ENCODE data around the gene WBP1L. TPM values are rescaled to one million over a fixed set of nuclear protein-coding genes. Genes with fewer than 3 reads are reported as not detected.

The WBP1L gene
- total and polyA plus RNA-seq, 8 donors = 15.1 to 140 (median 30.5) TPM

DNA sequence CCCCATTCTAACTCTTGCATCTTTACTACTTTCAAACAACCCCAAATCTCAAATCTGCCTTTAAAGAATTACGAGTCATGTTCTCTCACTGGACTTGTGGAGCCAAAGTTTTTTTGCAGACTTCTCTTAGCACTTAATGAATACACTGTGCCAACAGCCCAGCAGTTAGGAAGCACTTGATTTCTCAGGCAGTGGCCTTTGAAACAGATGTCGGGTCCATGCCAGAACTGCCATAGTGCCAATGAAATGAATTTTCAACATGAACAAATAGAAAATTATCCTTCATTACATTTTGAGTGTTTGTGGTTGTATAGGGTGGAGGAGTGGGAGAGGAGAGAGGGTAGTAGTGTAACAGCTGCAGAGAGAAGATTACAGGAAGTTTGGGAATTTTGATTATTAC, 116.2 kb downstream of the WBP1L start:
- no peak for TF ChIP-seq CTCF (IDR thresholded peaks at IDR 0.05)
- TF ChIP-seq POLR2AphosphoS5 (IDR thresholded peaks at IDR 0.05) = no peak
- no peak for TF ChIP-seq EP300 (IDR thresholded peaks at IDR 0.05)
- no peak for TF ChIP-seq POLR2A (IDR thresholded peaks at IDR 0.05)
- H3K9me3 ChIP-seq = no peaks in the 10 kb centered on the region
- H3K27me3 ChIP-seq = no peaks in the 10 kb centered on the region
- H3K4me3 ChIP-seq = no peak overlapping the region
- H3K36me3 ChIP-seq = peaks cover 12 to 53% (median 44%) of the 10 kb centered on the region in 4 donors
- H3K27ac ChIP-seq = no peak overlapping the region
- intact Hi-C loops (cut with DNase I; ENCODE audit: low total_unique reads) = no loop called here
- peaks cover 12 to 21% (median 17%) of the 10 kb centered on the region in 4 donors for H3K4me1 ChIP-seq
- WGBS, 5 donors = 83 to 91% (median 89%) methylated on average over 2 of the region's 2 CpGs
- DNase-seq = no peak

DNA sequence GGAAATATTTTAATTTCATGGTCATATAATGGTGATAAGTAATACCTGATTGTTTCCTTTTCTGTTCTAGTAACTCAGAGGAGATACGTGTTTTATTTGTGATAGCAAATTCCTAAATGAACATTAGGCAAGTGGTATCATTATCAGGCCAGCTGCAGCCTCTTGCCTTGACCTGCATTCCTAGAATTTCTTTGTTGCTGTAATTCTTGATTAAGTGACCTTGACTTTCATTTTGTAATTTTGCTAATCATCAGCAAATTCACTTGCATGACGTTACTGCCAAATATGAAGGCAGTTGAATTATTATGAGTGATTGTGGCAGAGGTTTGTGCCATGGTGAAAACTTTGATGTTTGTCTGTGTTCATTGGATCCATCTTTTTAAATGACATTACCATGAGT, 119.9 kb downstream of the WBP1L start:
- H3K4me3 ChIP-seq = no peak overlapping the region
- no peaks in the 10 kb centered on the region for H3K27me3 ChIP-seq
- H3K4me1 ChIP-seq = peaks cover 0 to 1% (median under 1%) of the 10 kb centered on the region in 4 donors
- WGBS, 5 donors = 48 to 68% (median 61%) methylated on average over 2 of the region's 2 CpGs
- no peak for DNase-seq
- no peak overlapping the region for H3K27ac ChIP-seq
- intact Hi-C loops (cut with DNase I; ENCODE audit: low total_unique reads) = no loop called here
- peaks cover 12 to 54% (median 46%) of the 10 kb centered on the region in 4 donors for H3K36me3 ChIP-seq
- no peaks in the 10 kb centered on the region for H3K9me3 ChIP-seq
- TF ChIP-seq POLR2AphosphoS5 (IDR thresholded peaks at IDR 0.05) = no peak
- no peak for TF ChIP-seq CTCF (IDR thresholded peaks at IDR 0.05)
- no peak for TF ChIP-seq EP300 (IDR thresholded peaks at IDR 0.05)
- TF ChIP-seq POLR2A (IDR thresholded peaks at IDR 0.05) = no peak

DNA sequence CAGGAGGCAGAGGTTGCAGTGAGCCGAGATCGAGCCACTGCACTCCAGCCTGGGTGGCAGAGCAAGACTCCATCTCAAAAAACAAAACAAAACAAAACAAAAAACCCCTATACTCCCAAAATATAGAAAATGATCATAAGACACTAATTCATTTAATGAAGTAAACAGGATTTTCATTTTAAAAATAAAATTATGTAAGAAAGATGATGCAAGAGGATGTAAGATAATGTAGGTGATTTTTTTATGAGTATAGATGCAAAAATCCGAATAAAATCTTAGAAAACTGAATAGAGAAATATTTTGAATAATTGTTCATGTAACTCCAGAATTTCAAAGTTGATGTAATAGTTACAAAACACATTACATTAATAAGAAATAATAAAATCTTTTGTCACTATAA, 121.9 kb downstream of the WBP1L start:
- peaks cover 0 to 16% (median 4%) of the 10 kb centered on the region in 3 donors for H3K27me3 ChIP-seq
- peaks cover 9 to 43% (median 35%) of the 10 kb centered on the region in 4 donors for H3K36me3 ChIP-seq
- 95 to 98% (median 96%) methylated on average over 3 of the region's 3 CpGs for WGBS, 5 donors
- H3K27ac ChIP-seq = no peak overlapping the region
- no peak for DNase-seq
- H3K4me1 ChIP-seq = peaks cover 0 to 20% (median 13%) of the 10 kb centered on the region in 4 donors
- H3K4me3 ChIP-seq = no peak overlapping the region
- TF ChIP-seq EP300 (IDR thresholded peaks at IDR 0.05) (no peak), CTCF (IDR thresholded peaks at IDR 0.05) (no peak), POLR2AphosphoS5 (IDR thresholded peaks at IDR 0.05) (no peak), POLR2A (IDR thresholded peaks at IDR 0.05) (no peak)
- intact Hi-C loops (cut with DNase I; ENCODE audit: low total_unique reads) = no loop called here
- H3K9me3 ChIP-seq = no peaks in the 10 kb centered on the region

Small RNA genes within 50 kb of the gene (small RNA-seq; reads per million reads assigned to genes)
- 0 reads per million in 4 donors for gene RNU6-1231P

Other genes with a start within 250 kb of the WBP1L start
- 100 to 1,000 TPM in 1 of 5 donors, 10 to 100 TPM in 4; 46.9 to 277 (median 64.3) TPM for gene ACTR1A, start 241.2 kb upstream of the WBP1L start, total RNA-seq
- 10 to 100 TPM; 41.5 to 60.7 (median 43.9) TPM for gene ACTR1A, start 241.2 kb upstream of the WBP1L start, polyA plus RNA-seq
- 10 to 100 TPM in 2 of 5 donors, 1 to 10 TPM in 2, under 1 TPM in 1; 0.29 to 26.3 (median 5.4) TPM for gene SUFU, start 240.0 kb upstream of the WBP1L start, total RNA-seq
- gene SUFU, start 240.0 kb upstream of the WBP1L start, polyA plus RNA-seq = 1 to 10 TPM; 2.9 to 4.1 (median 3.2) TPM
- 100 to 1,000 TPM in 3 of 5 donors, 10 to 100 TPM in 2; 40.0 to 253 (median 149) TPM for gene TRIM8, start 99.5 kb upstream of the WBP1L start, total RNA-seq
- gene TRIM8, start 99.5 kb upstream of the WBP1L start, polyA plus RNA-seq = 10 to 100 TPM; 45.6 to 83.2 (median 68.4) TPM
- 1 to 10 TPM in 4 of 5 donors, under 1 TPM in 1; 0.58 to 8.4 (median 3.1) TPM for gene ARL3, start 29.6 kb upstream of the WBP1L start, total RNA-seq
- gene ARL3, start 29.6 kb upstream of the WBP1L start, polyA plus RNA-seq = 10 to 100 TPM in 2 of 3 donors, 1 to 10 TPM in 1; 8.9 to 17.0 (median 11.7) TPM
- gene SFXN2, start 29.3 kb upstream of the WBP1L start, total RNA-seq = 100 to 1,000 TPM in 1 of 5 donors, 10 to 100 TPM in 3, 1 to 10 TPM in 1; 8.7 to 267 (median 13.2) TPM
- 10 to 100 TPM in 1 of 3 donors, 1 to 10 TPM in 2; 4.7 to 10.7 (median 7.5) TPM for gene SFXN2, start 29.3 kb upstream of the WBP1L start, polyA plus RNA-seq
- not detected for gene CYP17A1, start 93.5 kb downstream of the WBP1L start, total RNA-seq
- gene CYP17A1, start 93.5 kb downstream of the WBP1L start, polyA plus RNA-seq = 100 to 1,000 TPM in 1 of 3 donors, under 1 TPM in 2; 0.30 to 106 (median 0.37) TPM
- 10 to 100 TPM in 4 of 5 donors, 1 to 10 TPM in 1; 9.9 to 59.3 (median 32.6) TPM for gene BORCS7, start 110.3 kb downstream of the WBP1L start, total RNA-seq
- gene BORCS7, start 110.3 kb downstream of the WBP1L start, polyA plus RNA-seq = 10 to 100 TPM; 20.0 to 39.0 (median 33.1) TPM
- gene AS3MT, start 125.5 kb downstream of the WBP1L start, total RNA-seq = 1 to 10 TPM in 3 of 5 donors, under 1 TPM in 1, not detected in 1; 0.43 to 7.6 (median 4.4) TPM
- gene AS3MT, start 125.5 kb downstream of the WBP1L start, polyA plus RNA-seq = 1 to 10 TPM; 3.6 to 6.4 (median 3.9) TPM
- 10 to 100 TPM in 3 of 5 donors, 1 to 10 TPM in 2; 5.3 to 45.5 (median 15.2) TPM for gene CNNM2, start 174.3 kb downstream of the WBP1L start, total RNA-seq
- gene CNNM2, start 174.3 kb downstream of the WBP1L start, polyA plus RNA-seq = 1 to 10 TPM in 2 of 3 donors, under 1 TPM in 1; 0.76 to 1.6 (median 1.3) TPM

All from stomach (tissue), 9 donors.